Kidney epithelial cell (primary cell): ENCODE data around the gene LHFPL3. TPM values are rescaled to one million over a fixed set of nuclear protein-coding genes. Genes with fewer than 3 reads are reported as not detected.

Source experiments
- DNase-seq: peaks from one replicate; pipeline ENCODE4 v3.0.0-alpha.2; 2010; ENCODE audit warnings: low read depth
- H3K27me3 ChIP-seq: 2 replicates; pipeline ENCODE4 v1.6.0; 2011; ENCODE audit warnings: low read length; ENCODE audit not compliant: control insufficient read depth, insufficient read depth
- H3K36me3 ChIP-seq: 2 replicates; pipeline ENCODE4 v1.5.1; 2011; ENCODE audit warnings: low read length; ENCODE audit not compliant: control insufficient read depth, insufficient read depth
- H3K4me3 ChIP-seq: 2 replicates; pipeline ENCODE4 v1.5.1; 2011; ENCODE audit warnings: low read depth, mild to moderate bottlenecking, control low read depth, low read length
- CTCF ChIP-seq: IDR thresholded peaks from 2 replicates; pipeline ENCODE4 v1.5.1; 2011; ENCODE audit warnings: mild to moderate bottlenecking, moderate library complexity, low read length, control low read depth, inconsistent platforms; ENCODE audit not compliant: insufficient read depth, poor library complexity, severe bottlenecking
- total RNA-seq: library from RNA; depleted of rRNA; stranded (reverse); fragments of >200 nt; gene quantifications from 2 replicates; pipeline ENCODE4 v1.2.3, GENCODE V29; 2015

The LHFPL3 gene
- total RNA-seq, 1 donor from 2014 or later, result not detected

- no peak for DNase-seq
- no peak overlapping the region for H3K4me3 ChIP-seq
- no peaks in the 10 kb centered on the region for H3K27me3 ChIP-seq
- H3K36me3 ChIP-seq, result no peaks in the 10 kb centered on the region
- TF ChIP-seq CTCF, result no peak
These were observed 496.7 kb downstream of the LHFPL3 start for GRCh38 chr7:104825099-104825498.

- Histone ChIP-seq H3K4me3 (no peak overlapping the region), H3K27me3 (no peaks in the 10 kb centered on the region), H3K36me3 (no peaks in the 10 kb centered on the region)
- DNase-seq, result no peak
- TF ChIP-seq CTCF, result no peak
These were observed 497.7 kb downstream of the LHFPL3 start for GRCh38 chr7:104826135-104826534.

GRCh38 chr7:104836976-104837375 lies 508.6 kb downstream of the LHFPL3 start:
- no peak for TF ChIP-seq CTCF
- Histone ChIP-seq H3K36me3 (no peaks in the 10 kb centered on the region), H3K4me3 (no peak overlapping the region), H3K27me3 (no peaks in the 10 kb centered on the region)
- DNase-seq, result no peak

GRCh38 chr7:104838537-104839299 lies 510.3 kb downstream of the LHFPL3 start:
- no peak for DNase-seq
- Histone ChIP-seq H3K4me3 (no peak overlapping the region), H3K27me3 (no peaks in the 10 kb centered on the region), H3K36me3 (no peaks in the 10 kb centered on the region)
- no peak for TF ChIP-seq CTCF

- no peak for TF ChIP-seq CTCF
- no peak for DNase-seq
- H3K4me3 ChIP-seq, result no peak overlapping the region
These were observed 511.4 kb downstream of the LHFPL3 start for GRCh38 chr7:104839842-104840241.

GRCh38 chr7:104841798-104842197 lies 513.4 kb downstream of the LHFPL3 start:
- no peak for TF ChIP-seq CTCF
- Histone ChIP-seq H3K27me3 (no peaks in the 10 kb centered on the region), H3K4me3 (no peak overlapping the region), H3K36me3 (no peaks in the 10 kb centered on the region)
- no peak for DNase-seq

More at GRCh38 chr7:104839842-104840241, 511.4 kb downstream of the LHFPL3 start:
- Histone ChIP-seq H3K27me3 (no peaks in the 10 kb centered on the region), H3K36me3 (no peaks in the 10 kb centered on the region)
